ENCODE measurements around the gene BTBD6. TPM values are rescaled to one million over a fixed set of nuclear protein-coding genes. Genes with fewer than 3 reads are reported as not detected.

BTBD6 gene
- total RNA-seq, 4 donors from 2014 or later = 48.4 to 85.9 (median 53.6) TPM

- in situ Hi-C loops (cut with MboI; ENCODE audit: low sequenced_read_pairs in 4 of 4) = loop anchor here in 1 of 4 donors (25.0 kb wide), 1 partner anchor 122 kb away; no protein-coding TSS in a partner anchor
- Histone ChIP-seq H3K27ac (no peak overlapping the region), H3K36me3 (peaks cover 0 to 24% of the 10 kb centered on the region in 2 donors), H3K4me3 (no peak overlapping the region), H3K9me3 (no peaks in the 10 kb centered on the region), H3K27me3 (no peaks in the 10 kb centered on the region), H3K4me1 (peaks cover 0 to 7% of the 10 kb centered on the region in 2 donors)
- intact Hi-C loops (cut with DNase I; ENCODE audit: low total_unique reads) = no loop called here
- no peak for DNase-seq
- TF ChIP-seq POLR2A (IDR thresholded peaks at IDR 0.05) (no peak), CTCF (IDR thresholded peaks at IDR 0.05 in 4 of 5, conservative IDR thresholded peaks at IDR 0.05 in 1 of 5) (no peak)
- ATAC-seq = no peak
These were observed 32.7 kb upstream of the BTBD6 start for GRCh38 chr14:105215602-105216001.

- H3K4me3 ChIP-seq = no peak overlapping the region
- H3K36me3 ChIP-seq = peaks cover 0 to 29% of the 10 kb centered on the region in 2 donors
- in situ Hi-C loops (cut with MboI; ENCODE audit: low sequenced_read_pairs in 4 of 4) = loop anchor here in 1 of 4 donors (25.0 kb wide), 1 partner anchor 121 kb away; no protein-coding TSS in a partner anchor
- ATAC-seq = no peak
- DNase-seq = no peak
- TF ChIP-seq POLR2A (IDR thresholded peaks at IDR 0.05) (no peak), CTCF (IDR thresholded peaks at IDR 0.05 in 4 of 5, conservative IDR thresholded peaks at IDR 0.05 in 1 of 5) (no peak)
- peaks cover 0 to 7% of the 10 kb centered on the region in 2 donors for H3K4me1 ChIP-seq
- H3K9me3 ChIP-seq = no peaks in the 10 kb centered on the region
- intact Hi-C loops (cut with DNase I; ENCODE audit: low total_unique reads) = no loop called here
- no peaks in the 10 kb centered on the region for H3K27me3 ChIP-seq
- H3K27ac ChIP-seq = no peak overlapping the region
These were observed 31.7 kb upstream of the BTBD6 start for GRCh38 chr14:105216490-105217247.

- in situ Hi-C loops (cut with MboI; ENCODE audit: low sequenced_read_pairs in 4 of 4) (loop anchor here in 1 of 4 donors (25.0 kb wide), 1 partner anchor 120 kb away; no protein-coding TSS in a partner anchor), intact Hi-C loops (cut with DNase I; ENCODE audit: low total_unique reads) (no loop called here)
- H3K27ac ChIP-seq = no peak overlapping the region
- no peak for DNase-seq
- no peak for ATAC-seq
- H3K4me1 ChIP-seq = peaks cover 0 to 7% of the 10 kb centered on the region in 2 donors
- no peak for TF ChIP-seq POLR2A (IDR thresholded peaks at IDR 0.05)
- H3K36me3 ChIP-seq = peaks cover 0 to 31% of the 10 kb centered on the region in 2 donors
- no peak overlapping the region for H3K4me3 ChIP-seq
- no peaks in the 10 kb centered on the region for H3K9me3 ChIP-seq
- no peaks in the 10 kb centered on the region for H3K27me3 ChIP-seq
These were observed 30.6 kb upstream of the BTBD6 start for GRCh38 chr14:105217774-105218173.

- H3K27me3 ChIP-seq = no peaks in the 10 kb centered on the region
- peaks cover 0 to 4% of the 10 kb centered on the region in 2 donors for H3K4me1 ChIP-seq
- in situ Hi-C loops (cut with MboI; ENCODE audit: low sequenced_read_pairs in 4 of 4) (loop anchor here in 1 of 4 donors (25.0 kb wide), 1 partner anchor 119 kb away; no protein-coding TSS in a partner anchor), intact Hi-C loops (cut with DNase I; ENCODE audit: low total_unique reads) (no loop called here)
- no peak overlapping the region for H3K4me3 ChIP-seq
- ATAC-seq = no peak
- no peak overlapping the region for H3K27ac ChIP-seq
- H3K9me3 ChIP-seq = no peaks in the 10 kb centered on the region
- TF ChIP-seq CTCF (IDR thresholded peaks at IDR 0.05 in 4 of 5, conservative IDR thresholded peaks at IDR 0.05 in 1 of 5) = no peak
- no peak for DNase-seq
- peaks cover 0 to 39% of the 10 kb centered on the region in 2 donors for H3K36me3 ChIP-seq
These were observed 29.7 kb upstream of the BTBD6 start for GRCh38 chr14:105218611-105219010.

DNA sequence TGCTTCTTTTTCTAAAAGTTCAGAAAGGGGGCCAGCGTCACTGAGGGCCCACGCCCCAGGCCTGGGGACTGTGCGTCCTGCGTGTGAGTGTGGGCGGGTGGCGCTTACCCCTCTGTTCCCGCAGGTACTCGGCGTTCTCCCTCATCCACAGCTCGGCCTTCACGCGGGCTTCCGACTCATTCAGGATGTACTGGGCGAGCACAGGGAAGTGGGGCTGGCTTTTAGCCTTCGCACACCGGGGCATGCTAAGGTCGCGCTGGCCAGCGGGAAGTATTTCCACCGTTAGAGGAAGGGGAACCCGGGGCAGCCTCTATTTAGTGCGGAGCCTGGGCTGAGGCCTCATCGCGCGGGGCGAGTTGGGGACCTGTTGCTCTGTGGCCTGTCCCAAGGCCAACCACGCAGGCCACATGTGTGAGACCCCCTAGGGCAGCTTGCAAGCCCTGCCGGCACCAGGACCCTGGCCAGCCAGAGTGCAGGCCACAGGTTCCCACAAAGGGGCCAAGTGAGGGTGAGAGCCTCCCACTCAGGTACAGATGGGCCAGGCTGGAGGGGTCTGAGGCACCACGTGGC, 29.2 kb upstream of the BTBD6 start:
- H3K27ac ChIP-seq = no peak overlapping the region
- no peak for ATAC-seq
- H3K27me3 ChIP-seq = no peaks in the 10 kb centered on the region
- TF ChIP-seq POLR2A (IDR thresholded peaks at IDR 0.05) = no peak
- TF ChIP-seq CTCF (IDR thresholded peaks at IDR 0.05 in 4 of 5, conservative IDR thresholded peaks at IDR 0.05 in 1 of 5) = no peak
- H3K36me3 ChIP-seq = peaks cover 0 to 40% of the 10 kb centered on the region in 2 donors
- no peak overlapping the region for H3K4me3 ChIP-seq
- in situ Hi-C loops (cut with MboI; ENCODE audit: low sequenced_read_pairs in 4 of 4) (loop anchor here in 1 of 4 donors (25.0 kb wide), 1 partner anchor 118 kb away; no protein-coding TSS in a partner anchor), intact Hi-C loops (cut with DNase I; ENCODE audit: low total_unique reads) (no loop called here)
- no peak for DNase-seq
- H3K9me3 ChIP-seq = no peaks in the 10 kb centered on the region
- H3K4me1 ChIP-seq = no peaks in the 10 kb centered on the region
